Heart left ventricle (tissue), 16 donors: ENCODE measurements around the gene POMT1. TPM values are rescaled to one million over a fixed set of nuclear protein-coding genes. Genes with fewer than 3 reads are reported as not detected.
A peak's percentile ranks its signal among the peaks of the same experiment; 100 is the strongest.

Experiments
- ATAC-seq, 4 donors: fragments of 200-7000 bp; cut with Tn5 transposase; one replicate each; pipeline ENCODE4 v1.9.1; 2020 to 2022; ENCODE audit warnings: moderate library complexity in 4 of 4, mild to moderate bottlenecking in 3 of 4, moderate number of reproducible peaks in 1 of 4
- DNase-seq, 5 donors: peaks; one replicate each; pipeline ENCODE4 v3.0.0-alpha.2; 2020
- H3K27ac ChIP-seq, 12 donors: fragments of 200-600 bp; sonication (generic) in 4 of 12; one replicate each; pipeline versions ENCODE4 v1.5.0 to v1.8.0; 2016 to 2022; ENCODE audit warnings: mild to moderate bottlenecking in 2 of 12
- H3K27me3 ChIP-seq, 9 donors: fragments of 200-600 bp; sonication (generic) in 2 of 9; one replicate each; pipeline versions ENCODE4 v1.5.1 to v1.8.0; 2016 to 2022; ENCODE audit warnings: mild to moderate bottlenecking in 3 of 9
- H3K36me3 ChIP-seq, 9 donors: fragments of 200-600 bp; sonication (generic) in 2 of 9; one replicate each; pipeline versions ENCODE4 v1.5.0 to v1.8.0; 2018 to 2022; ENCODE audit warnings: mild to moderate bottlenecking in 2 of 9
- H3K4me1 ChIP-seq, 12 donors: fragments of 200-600 bp; sonication (generic) in 4 of 12; one replicate each; pipeline versions ENCODE4 v1.5.0 to v1.8.0; 2016 to 2022; ENCODE audit warnings: mild to moderate bottlenecking in 3 of 12
- H3K4me3 ChIP-seq, 12 donors: fragments of 200-600 bp; sonication (generic) in 4 of 12; one replicate each; pipeline versions ENCODE4 v1.5.0 to v1.8.0; 2017 to 2022; ENCODE audit warnings: mild to moderate bottlenecking in 9 of 12, moderate library complexity in 4 of 12
- H3K9me3 ChIP-seq, 12 donors: fragments of 200-600 bp; sonication (generic) in 4 of 12; one replicate each; pipeline versions ENCODE4 v1.5.0 to v1.8.0; 2016 to 2022; ENCODE audit warnings: mild to moderate bottlenecking in 1 of 12
- CTCF ChIP-seq, 12 donors: fragments of 200-600 bp; sonication (generic) in 4 of 12; IDR thresholded peaks; one replicate each; pipeline versions ENCODE4 v1.5.0 to v1.8.0; 2018 to 2022; ENCODE audit warnings: antibody characterized with exemption in 12 of 12, mild to moderate bottlenecking in 5 of 12
- POLR2A ChIP-seq, 2 donors: fragments of 450-650 bp; IDR thresholded peaks; one replicate each; pipeline ENCODE4 v1.6.1; 2017; ENCODE audit warnings: antibody characterized with exemption in 2 of 2, mild to moderate bottlenecking in 2 of 2, moderate library complexity in 2 of 2
- WGBS, 4 donors: extraction: QIAGEN DNeasy Blood & Tissue Kit in 2 of 4; methylation state at CpG; one replicate each; pipeline versions ENCODE4 v1.1.5 to v1.1.7; 2013 to 2018; 5-methylcytosine and 5-hydroxymethylcytosine counted together
- intact Hi-C, 10 donors: fragments of 100-400 bp; cut with DNase I; formaldehyde crosslinking; loops; one replicate each; pipeline versions ENCODE4 v1.11.1 to v1.14.2; 2022
- polyA plus RNA-seq, 2 donors: library from polyadenylated mRNA; stranded (reverse); fragments of 200-250 nt; gene quantifications; one replicate each; pipeline ENCODE4 v1.2.3, GENCODE V29; 2013
- total RNA-seq, 9 donors: library from RNA; depleted of rRNA in 2 of 9; stranded (reverse); fragments of >200 nt in 2 of 9; fragmentation: NEBNext Ultra II Directional in 3 of 9; extraction: Animal tissue kit (Norgen Biotek cat#: 25700) in 3 of 9; gene quantifications; one replicate each; pipeline versions ENCODE4 v1.1.0 to v1.2.4, GENCODE V29; 2016 to 2023
- donor health status: ischemic (EF 13 %, LVEDD 7.1; RV severe dilation, severe dysfunction).
- donor health status: healthy with polysubstance abuse.
- donor health status: DM: no; HTN: yes; CAD: no.
- donor health status: DM: no; HTN: no; CAD: no.
- donor health status: ischemic (EF 25% LVEDD 6.9; RV normal size, moderate dysfunction).
- donor health status: ischemic (EF 25% LVEDD 5.7; RV mildly dilated, moderate dysfunction).
- donor health status: healthy.
- donor health status: DM: yes; HTN: yes; CAD: no.
- donor health status: ischemic (EF 35%, LVEDD 5.7; RV mildly dilated, moderate dysfunction).
- donor health status: nonischemic (EF 11% LVEDD 7.7; RV severe dilation, severe dysfunction).
- donor health status: DM: yes; HTN: yes; CAD: no.
- donor health status: PGD.
- donor health status: ischemic (EF 29% LVEDD 5.4; RV normal size, mild dysfunction).
- donor health status: nonischemic (EF 23%, LVEDD 6.1; RV moderate dilation, normal function).

The POMT1 gene
- total and polyA plus RNA-seq, 11 donors: 15.3 to 28.8 (median 20.3) TPM

- WGBS, 4 donors: 95 to 99% (median 96%) methylated on average over 3 of the region's 3 CpGs
- no peak overlapping the region for H3K4me3 ChIP-seq
- peaks cover 0 to 28% (median 6%) of the 10 kb centered on the region in 12 donors for H3K9me3 ChIP-seq
- ATAC-seq: no peak
- intact Hi-C loops: no loop called here
- no peaks in the 10 kb centered on the region for H3K27me3 ChIP-seq
- no peak overlapping the region for H3K27ac ChIP-seq
- peaks cover 0 to 28% (median 6%) of the 10 kb centered on the region in 9 donors for H3K36me3 ChIP-seq
- no peak for TF ChIP-seq CTCF (IDR thresholded peaks at IDR 0.05)
- no peak for TF ChIP-seq POLR2A (IDR thresholded peaks at IDR 0.05)
- no peaks in the 10 kb centered on the region for H3K4me1 ChIP-seq
- no peak for DNase-seq
Measured at GRCh38 chr9:131566158-131566557, 63.4 kb downstream of the POMT1 start.

- ATAC-seq (peak in 2 of 4 donors; percentile 20 to 32), DNase-seq (no peak)
- no peak overlapping the region for H3K27ac ChIP-seq
- peaks cover 0 to 46% (median 23%) of the 10 kb centered on the region in 9 donors for H3K36me3 ChIP-seq
- H3K9me3 ChIP-seq: peaks cover 0 to 15% (median under 1%) of the 10 kb centered on the region in 12 donors
- 95 to 97% (median 96%) methylated on average over 8 of the region's 8 CpGs for WGBS, 4 donors
- no peaks in the 10 kb centered on the region for H3K4me1 ChIP-seq
- H3K4me3 ChIP-seq: no peak overlapping the region
- no peaks in the 10 kb centered on the region for H3K27me3 ChIP-seq
- TF ChIP-seq POLR2A (IDR thresholded peaks at IDR 0.05) (no peak), CTCF (IDR thresholded peaks at IDR 0.05) (no peak)
- intact Hi-C loops: no loop called here
Measured at GRCh38 chr9:131567910-131568309, 65.2 kb downstream of the POMT1 start.

Other genes with a start within 250 kb of the POMT1 start
- 10 to 100 TPM; 24.8 to 36.0 (median 33.4) TPM for gene FAM78A, start 226.4 kb upstream of the POMT1 start, total RNA-seq
- 10 to 100 TPM; 13.6 to 37.9 TPM for gene FAM78A, start 226.4 kb upstream of the POMT1 start, polyA plus RNA-seq
- gene PLPP7, start 213.2 kb upstream of the POMT1 start, total RNA-seq: 100 to 1,000 TPM in 6 of 9 donors, 10 to 100 TPM in 3; 78.8 to 293 (median 109) TPM
- 100 to 1,000 TPM in 1 of 2 donors, 10 to 100 TPM in 1; 56.1 to 166 TPM for gene PLPP7, start 213.2 kb upstream of the POMT1 start, polyA plus RNA-seq
- 100 to 1,000 TPM in 8 of 9 donors, 10 to 100 TPM in 1; 88.2 to 193 (median 126) TPM for gene PRRC2B, start 108.8 kb upstream of the POMT1 start, total RNA-seq
- gene PRRC2B, start 108.8 kb upstream of the POMT1 start, polyA plus RNA-seq: 10 to 100 TPM; 59.9 to 71.2 TPM
- gene UCK1, start 28.3 kb downstream of the POMT1 start, total RNA-seq: 10 to 100 TPM; 16.4 to 45.1 (median 24.9) TPM
- gene UCK1, start 28.3 kb downstream of the POMT1 start, polyA plus RNA-seq: 10 to 100 TPM; 22.5 to 36.5 TPM
- gene PRRT1B, start 42.6 kb downstream of the POMT1 start, total RNA-seq: not detected
- not detected for gene PRRT1B, start 42.6 kb downstream of the POMT1 start, polyA plus RNA-seq
- 100 to 1,000 TPM in 7 of 9 donors, 10 to 100 TPM in 2; 81.9 to 161 (median 116) TPM for gene RAPGEF1, start 237.2 kb downstream of the POMT1 start, total RNA-seq
- 100 to 1,000 TPM in 1 of 2 donors, 10 to 100 TPM in 1; 50.6 to 114 TPM for gene RAPGEF1, start 237.2 kb downstream of the POMT1 start, polyA plus RNA-seq